GM21528 (cell line): ENCODE data around the gene GPR132.
"Not testable (repeated sequence)": the region's sequence is repeated elsewhere in the genome, so short reads cannot be mapped to it uniquely, and the experiment has no call there.

ENCODE experiments used
- ATAC-seq: cut with Tn5 transposase; IDR thresholded peaks from one replicate; pipeline ENCODE4 v1.9.1; 2021; ENCODE audit warnings: mild to moderate bottlenecking, moderate library complexity; ENCODE audit not compliant: unreplicated experiment, low FRiP score

Gene GPR132

GRCh38 chr14:105091517-105092170, 26.4 kb upstream of the GPR132 start:
- no peak for ATAC-seq

GRCh38 chr14:105091054-105091516, 25.9 kb upstream of the GPR132 start:
- ATAC-seq = no peak

- ATAC-seq = no peak
Observed at GRCh38 chr14:105090493-105091053, 25.3 kb upstream of the GPR132 start.

GRCh38 chr14:105089746-105090492, 24.7 kb upstream of the GPR132 start:
- no peak for ATAC-seq

- no peak for ATAC-seq
Observed at GRCh38 chr14:105088812-105089745, 23.8 kb upstream of the GPR132 start.

GRCh38 chr14:105087963-105088811, 23.0 kb upstream of the GPR132 start:
- no peak for ATAC-seq

- ATAC-seq = no peak
Observed at GRCh38 chr14:105087308-105087962, 22.2 kb upstream of the GPR132 start.

GRCh38 chr14:105086833-105087307, 21.6 kb upstream of the GPR132 start:
- ATAC-seq = peak; percentile 58

- ATAC-seq = no peak
Observed at GRCh38 chr14:105085766-105086165, 20.5 kb upstream of the GPR132 start.

GRCh38 chr14:105084741-105085571, 19.7 kb upstream of the GPR132 start:
- no peak for ATAC-seq

- no peak for ATAC-seq
Observed at GRCh38 chr14:105083926-105084685, 18.9 kb upstream of the GPR132 start.

- ATAC-seq = no peak
Observed at GRCh38 chr14:105082703-105083102, 17.5 kb upstream of the GPR132 start.

GRCh38 chr14:105081473-105081872, 16.2 kb upstream of the GPR132 start:
- not testable (repeated sequence) for ATAC-seq

- ATAC-seq = no peak
Observed at GRCh38 chr14:105080161-105080560, 14.9 kb upstream of the GPR132 start.

- ATAC-seq = no peak
Observed at GRCh38 chr14:105078294-105078693, 13.1 kb upstream of the GPR132 start.

GRCh38 chr14:105077649-105077995, 12.4 kb upstream of the GPR132 start:
- ATAC-seq = no peak

- ATAC-seq = no peak
Observed at GRCh38 chr14:105076805-105077648, 11.8 kb upstream of the GPR132 start.
